ENCODE data around the gene RIOK2.

The RIOK2 gene

GRCh38 chr5:97115932-97116331 is 67.1 kb downstream of the RIOK2 start:
- no peaks in the 10 kb centered on the region for H3K9me3 ChIP-seq (ENCODE audit: control insufficient read depth, low read length)
- no peaks in the 10 kb centered on the region for H3K27me3 ChIP-seq (ENCODE audit: control insufficient read depth, insufficient read depth, low read length, poor library complexity, severe bottlenecking)
- no peak overlapping the region for H3K4me3 ChIP-seq (ENCODE audit: insufficient read depth, low read depth, low read length)
- no peak overlapping the region for H3K27ac ChIP-seq (ENCODE audit: insufficient read depth, low read depth, low read length, poor library complexity, severe bottlenecking)
- no peaks in the 10 kb centered on the region for H3K36me3 ChIP-seq (ENCODE audit: control insufficient read depth, insufficient read depth, low read length)
- WGBS, 2 experiments: 94 to 95% methylated on average over 9 of the region's 9 CpGs
- H3K4me1 ChIP-seq (ENCODE audit: control insufficient read depth, insufficient read depth, low read length): peaks cover 20% of the 10 kb centered on the region

GRCh38 chr5:97112230-97112629 is 70.8 kb downstream of the RIOK2 start:
- Histone ChIP-seq H3K27me3 (ENCODE audit: control insufficient read depth, insufficient read depth, low read length, poor library complexity, severe bottlenecking) (no peaks in the 10 kb centered on the region), H3K27ac (ENCODE audit: insufficient read depth, low read depth, low read length, poor library complexity, severe bottlenecking) (no peak overlapping the region), H3K4me3 (ENCODE audit: insufficient read depth, low read depth, low read length) (no peak overlapping the region), H3K4me1 (ENCODE audit: control insufficient read depth, insufficient read depth, low read length) (peaks cover 15% of the 10 kb centered on the region), H3K9me3 (ENCODE audit: control insufficient read depth, low read length) (no peaks in the 10 kb centered on the region), H3K36me3 (ENCODE audit: control insufficient read depth, insufficient read depth, low read length) (no peaks in the 10 kb centered on the region)
- WGBS, 2 experiments: 89 to 92% methylated on average over 6 of the region's 6 CpGs

- H3K9me3 ChIP-seq (ENCODE audit: control insufficient read depth, low read length): no peaks in the 10 kb centered on the region
- no peaks in the 10 kb centered on the region for H3K27me3 ChIP-seq (ENCODE audit: control insufficient read depth, insufficient read depth, low read length, poor library complexity, severe bottlenecking)
- H3K36me3 ChIP-seq (ENCODE audit: control insufficient read depth, insufficient read depth, low read length): no peaks in the 10 kb centered on the region
- H3K4me1 ChIP-seq (ENCODE audit: control insufficient read depth, insufficient read depth, low read length): peaks cover 14% of the 10 kb centered on the region
- no peak overlapping the region for H3K27ac ChIP-seq (ENCODE audit: insufficient read depth, low read depth, low read length, poor library complexity, severe bottlenecking)
- 0 to 9% methylated on average over 3 to 4 of the region's 4 CpGs for WGBS, 2 experiments
- no peak overlapping the region for H3K4me3 ChIP-seq (ENCODE audit: insufficient read depth, low read depth, low read length)
These were observed 71.4 kb downstream of the RIOK2 start for GRCh38 chr5:97111616-97112015.

- Histone ChIP-seq H3K9me3 (ENCODE audit: control insufficient read depth, low read length) (no peaks in the 10 kb centered on the region), H3K27ac (ENCODE audit: insufficient read depth, low read depth, low read length, poor library complexity, severe bottlenecking) (no peak overlapping the region), H3K4me1 (ENCODE audit: control insufficient read depth, insufficient read depth, low read length) (peaks cover 12% of the 10 kb centered on the region), H3K27me3 (ENCODE audit: control insufficient read depth, insufficient read depth, low read length, poor library complexity, severe bottlenecking) (no peaks in the 10 kb centered on the region), H3K4me3 (ENCODE audit: insufficient read depth, low read depth, low read length) (no peak overlapping the region), H3K36me3 (ENCODE audit: control insufficient read depth, insufficient read depth, low read length) (peaks cover under 1% of the 10 kb centered on the region)
- WGBS, 2 experiments: 69 to 80% methylated on average over 3 to 5 of the region's 5 CpGs
These were observed 72.0 kb downstream of the RIOK2 start for GRCh38 chr5:97111004-97111403.

Measured in ectodermal cell (in vitro differentiated cells).